Keratinocyte (primary cell): Measurements from ENCODE around the gene TPPP3. TPM values are rescaled to one million over a fixed set of nuclear protein-coding genes. Genes with fewer than 3 reads are reported as not detected.

Experiments used
- DNase-seq: peaks from one replicate; pipeline ENCODE4 v3.0.0-alpha.2; 2011; ENCODE audit warnings: low read depth, missing footprints, low spot score
- FAIRE-seq: peaks from 2 replicates; lab custom pipeline; 2011; peaks lifted over from hg19 to GRCh38; lab: Jason Lieb, UNC
- H2AFZ ChIP-seq: 2 replicates; pipeline ENCODE4 v1.6.0; 2012; ENCODE audit warnings: low read length, control low read depth, inconsistent platforms; ENCODE audit not compliant: control insufficient read depth
- H3K27ac ChIP-seq: 2 replicates; pipeline ENCODE4 v1.5.1; 2011; ENCODE audit warnings: low read length; ENCODE audit not compliant: control insufficient read depth, insufficient read depth
- H3K27me3 ChIP-seq: 3 replicates; pipeline ENCODE4 v1.6.0; 2011; ENCODE audit warnings: low read length; ENCODE audit not compliant: control insufficient read depth, insufficient read depth; ENCODE audit errors: extremely low read depth
- H3K36me3 ChIP-seq, 2 experiments: 2 replicates in 1 of 2; 3 replicates in 1 of 2; pipeline ENCODE4 v1.5.1; 2011; ENCODE audit warnings: low read length in 2 of 2, mild to moderate bottlenecking in 1 of 2; ENCODE audit not compliant: control insufficient read depth in 2 of 2, insufficient read depth in 2 of 2; ENCODE audit errors: extremely low read depth in 1 of 2
- H3K4me1 ChIP-seq: 3 replicates; pipeline ENCODE4 v1.5.1; 2011; ENCODE audit warnings: low read length; ENCODE audit not compliant: control insufficient read depth, insufficient read depth; ENCODE audit errors: extremely low read depth
- H3K4me2 ChIP-seq: 3 replicates; pipeline ENCODE4 v1.6.0; 2011; ENCODE audit warnings: low read depth, low read length; ENCODE audit not compliant: control insufficient read depth, insufficient read depth; ENCODE audit errors: extremely low read depth
- H3K4me3 ChIP-seq, 3 experiments: fragments of 200-600 bp in 1 of 3; sonication (generic) in 1 of 3; 2 replicates in 2 of 3; 3 replicates in 1 of 3; pipeline ENCODE4 v1.5.1; 2011 to 2016; ENCODE audit warnings: low read length in 3 of 3, mild to moderate bottlenecking in 3 of 3, control low read depth in 2 of 3, inconsistent platforms in 1 of 3, low read depth in 1 of 3, mixed read lengths in 1 of 3, mixed run types in 1 of 3, moderate library complexity in 1 of 3; ENCODE audit not compliant: control insufficient read depth in 2 of 3, insufficient read depth in 2 of 3; ENCODE audit errors: extremely low read depth in 1 of 3
- H3K79me2 ChIP-seq: 2 replicates; pipeline ENCODE4 v1.6.0; 2012; ENCODE audit warnings: low read length; ENCODE audit not compliant: control insufficient read depth, insufficient read depth
- H3K9ac ChIP-seq: 3 replicates; pipeline ENCODE4 v1.6.0; 2011; ENCODE audit warnings: low read length; ENCODE audit not compliant: control insufficient read depth, insufficient read depth; ENCODE audit errors: extremely low read depth
- H3K9me1 ChIP-seq: 3 replicates; pipeline ENCODE4 v1.6.0; 2011; ENCODE audit warnings: low read length; ENCODE audit not compliant: control insufficient read depth, insufficient read depth; ENCODE audit errors: extremely low read depth
- H3K9me3 ChIP-seq: 2 replicates; pipeline ENCODE4 v1.5.1; 2012; ENCODE audit warnings: low read depth, low read length; ENCODE audit not compliant: control insufficient read depth
- H4K20me1 ChIP-seq: 3 replicates; pipeline ENCODE4 v1.6.0; 2011; ENCODE audit warnings: low read length; ENCODE audit not compliant: control insufficient read depth, insufficient read depth; ENCODE audit errors: extremely low read depth
- EZH2 ChIP-seq: IDR thresholded peaks from one replicate; pipeline ENCODE4 v1.6.1; 2012; ENCODE audit warnings: inconsistent platforms, mild to moderate bottlenecking, low read length, moderate library complexity
- dilution Hi-C: fragments of 300-500 bp; cut with MboI; formaldehyde crosslinking; loops from one replicate; pipeline ENCODE4 v1.7.0; 2020; ENCODE audit warnings: low sequenced_read_pairs; ENCODE audit not compliant: extremely low pct_ligation_motif_present
- polyA plus RNA-seq, 5 experiments: library from polyadenylated mRNA; depleted of rRNA in 3 of 5; stranded (reverse) in 3 of 5; stranded (forward) in 1 of 5; unstranded in 1 of 5; fragments of >200 nt; gene quantifications; 1 replicate in 1 of 5; 2 replicates in 3 of 5; 3 replicates in 1 of 5; pipeline versions ENCODE4 v1.2.1 to v1.2.3, GENCODE V29; 2011 to 2012; ENCODE audit warnings: missing spikeins in 2 of 5, low read depth in 1 of 5, low replicate concordance in 1 of 5
- TF ChIP-seq, protein P1 (sequence below), 3 experiments: IDR thresholded peaks in 1 of 3; conservative IDR thresholded peaks in 1 of 3; optimal IDR thresholded peaks in 1 of 3; 2 replicates in 2 of 3; 3 replicates in 1 of 3; pipeline versions ENCODE3 to v1.5.1; 2011; ENCODE audit warnings: low read length in 3 of 3, mild to moderate bottlenecking in 3 of 3, moderate library complexity in 2 of 3, control low read depth in 1 of 3, inconsistent platforms in 1 of 3; ENCODE audit not compliant: insufficient read depth in 2 of 3; ENCODE audit errors: extremely low read depth in 1 of 3

TPPP3 gene
- polyA plus RNA-seq, 1 donor (not counting 4 experiments of a cell fraction or from before 2014, with no cell fraction given) = 0.96 TPM

GRCh38 chr16:67421030-67421429, 27.7 kb upstream of the TPPP3 start:
- Histone ChIP-seq H3K79me2 (no peaks in the 10 kb centered on the region), H3K4me2 (no peak overlapping the region), H2AFZ (no peak overlapping the region), H4K20me1 (no peaks in the 10 kb centered on the region), H3K4me3 (no peak overlapping the region), H3K4me1 (peaks cover 4% of the 10 kb centered on the region), H3K27ac (no peak overlapping the region), H3K36me3 (no peaks in the 10 kb centered on the region), H3K9me3 (no peaks in the 10 kb centered on the region), H3K9ac (no peak overlapping the region), H3K9me1 (no peaks in the 10 kb centered on the region), H3K27me3 (peaks cover 16% of the 10 kb centered on the region)
- FAIRE-seq (no peak), DNase-seq (no peak)
- dilution Hi-C loops = no loop called here
- TF ChIP-seq, protein P1, sequence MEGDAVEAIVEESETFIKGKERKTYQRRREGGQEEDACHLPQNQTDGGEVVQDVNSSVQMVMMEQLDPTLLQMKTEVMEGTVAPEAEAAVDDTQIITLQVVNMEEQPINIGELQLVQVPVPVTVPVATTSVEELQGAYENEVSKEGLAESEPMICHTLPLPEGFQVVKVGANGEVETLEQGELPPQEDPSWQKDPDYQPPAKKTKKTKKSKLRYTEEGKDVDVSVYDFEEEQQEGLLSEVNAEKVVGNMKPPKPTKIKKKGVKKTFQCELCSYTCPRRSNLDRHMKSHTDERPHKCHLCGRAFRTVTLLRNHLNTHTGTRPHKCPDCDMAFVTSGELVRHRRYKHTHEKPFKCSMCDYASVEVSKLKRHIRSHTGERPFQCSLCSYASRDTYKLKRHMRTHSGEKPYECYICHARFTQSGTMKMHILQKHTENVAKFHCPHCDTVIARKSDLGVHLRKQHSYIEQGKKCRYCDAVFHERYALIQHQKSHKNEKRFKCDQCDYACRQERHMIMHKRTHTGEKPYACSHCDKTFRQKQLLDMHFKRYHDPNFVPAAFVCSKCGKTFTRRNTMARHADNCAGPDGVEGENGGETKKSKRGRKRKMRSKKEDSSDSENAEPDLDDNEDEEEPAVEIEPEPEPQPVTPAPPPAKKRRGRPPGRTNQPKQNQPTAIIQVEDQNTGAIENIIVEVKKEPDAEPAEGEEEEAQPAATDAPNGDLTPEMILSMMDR (optimal IDR thresholded peaks at IDR 0.05 in 1 of 3, IDR thresholded peaks at IDR 0.05 in 1 of 3, conservative IDR thresholded peaks at IDR 0.05 in 1 of 3; ENCODE audit: extremely low read depth in 1 of 3, insufficient read depth in 2 of 3, low read length in 3 of 3) = no peak
- no peak for TF ChIP-seq EZH2

- H3K9me1 ChIP-seq = no peaks in the 10 kb centered on the region
- no peaks in the 10 kb centered on the region for H4K20me1 ChIP-seq
- no peaks in the 10 kb centered on the region for H3K9me3 ChIP-seq
- no peaks in the 10 kb centered on the region for H3K79me2 ChIP-seq
- no peak overlapping the region for H2AFZ ChIP-seq
- no peak overlapping the region for H3K27ac ChIP-seq
- no peak overlapping the region for H3K4me3 ChIP-seq
- H3K9ac ChIP-seq = no peak overlapping the region
- dilution Hi-C loops = no loop called here
- FAIRE-seq (no peak), DNase-seq (no peak)
- H3K4me2 ChIP-seq = no peak overlapping the region
- no peak for TF ChIP-seq EZH2
- TF ChIP-seq, protein P1 (optimal IDR thresholded peaks at IDR 0.05 in 1 of 3, IDR thresholded peaks at IDR 0.05 in 1 of 3, conservative IDR thresholded peaks at IDR 0.05 in 1 of 3; ENCODE audit: extremely low read depth in 1 of 3, insufficient read depth in 2 of 3, low read length in 3 of 3) = no peak
- H3K36me3 ChIP-seq = no peaks in the 10 kb centered on the region
- H3K27me3 ChIP-seq = peaks cover 8% of the 10 kb centered on the region
- H3K4me1 ChIP-seq = peaks cover 6% of the 10 kb centered on the region
Measured at GRCh38 chr16:67419931-67420330, 26.6 kb upstream of the TPPP3 start.
